ENCODE results near the gene OR4F16.
"Not testable (repeated sequence)": the region's sequence is repeated elsewhere in the genome, so short reads cannot be mapped to it uniquely, and the experiment has no call there.

The OR4F16 gene

GRCh38 chr1:686554-686953, at the start of gene OR4F16:
Gene OR4F16 (minus strand): TSS chr1:686654. CDS start chr1:686654, 0 bp downstream.
- H3K4me1 ChIP-seq (ENCODE audit: control insufficient read depth in 1 of 2, insufficient read depth in 2 of 2, low read length in 2 of 2); H3K27me3 ChIP-seq (ENCODE audit: low read depth, low read length); H3K36me3 ChIP-seq (ENCODE audit: control insufficient read depth in 1 of 2, insufficient read depth in 2 of 2, low read length in 2 of 2); H3K27ac ChIP-seq (ENCODE audit: low read length); H3K4me3 ChIP-seq (ENCODE audit: low read depth in 1 of 2, low read length in 2 of 2); H3K9me3 ChIP-seq (ENCODE audit: control insufficient read depth in 1 of 2, low read length in 2 of 2): not testable (repeated sequence)

- H3K9me3 ChIP-seq (ENCODE audit: control insufficient read depth in 1 of 2, low read length in 2 of 2); H3K27me3 ChIP-seq (ENCODE audit: low read depth, low read length); H3K4me1 ChIP-seq (ENCODE audit: control insufficient read depth in 1 of 2, insufficient read depth in 2 of 2, low read length in 2 of 2); H3K27ac ChIP-seq (ENCODE audit: low read length); H3K36me3 ChIP-seq (ENCODE audit: control insufficient read depth in 1 of 2, insufficient read depth in 2 of 2, low read length in 2 of 2); H3K4me3 ChIP-seq (ENCODE audit: low read depth in 1 of 2, low read length in 2 of 2): not testable (repeated sequence)
These were observed 47.2 kb upstream of the OR4F16 start for GRCh38 chr1:733649-734048.

- H3K4me3 ChIP-seq (ENCODE audit: low read depth in 1 of 2, low read length in 2 of 2); H3K27me3 ChIP-seq (ENCODE audit: low read depth, low read length); H3K4me1 ChIP-seq (ENCODE audit: control insufficient read depth in 1 of 2, insufficient read depth in 2 of 2, low read length in 2 of 2); H3K27ac ChIP-seq (ENCODE audit: low read length); H3K36me3 ChIP-seq (ENCODE audit: control insufficient read depth in 1 of 2, insufficient read depth in 2 of 2, low read length in 2 of 2); H3K9me3 ChIP-seq (ENCODE audit: control insufficient read depth in 1 of 2, low read length in 2 of 2): not testable (repeated sequence)
These were observed 40.6 kb upstream of the OR4F16 start for GRCh38 chr1:727040-727439.

Measured in muscle layer of duodenum (tissue), 2 donors.